Measurements from ENCODE around the gene SLC16A13. TPM values are rescaled to one million over a fixed set of nuclear protein-coding genes. Genes with fewer than 3 reads are reported as not detected.
"Not testable (repeated sequence)": the region's sequence is repeated elsewhere in the genome, so short reads cannot be mapped to it uniquely, and the experiment has no call there.

Gene SLC16A13
- total and polyA plus RNA-seq, 9 donors = 0.12 to 2.8 (median 1.2) TPM

- intact Hi-C loops (cut with DNase I) = loop anchor here in 3 of 4 donors (2.0 to 10.0 kb wide), 4 partner anchors 91 to 251 kb away; partner anchors contain the start of gene ASGR1 (in 1 of the 3)
- 20 to 32% (median 29%) methylated on average over 5 of the region's 5 CpGs for WGBS, 3 donors
- peak in 1 of 5 donors; percentile 53 for DNase-seq
- Histone ChIP-seq H3K4me3 (no peak overlapping the region), H3K27me3 (peaks cover 4% of the 10 kb centered on the region), H3K36me3 (no peaks in the 10 kb centered on the region), H3K4me1 (ENCODE audit: insufficient read depth) (peaks cover 17% of the 10 kb centered on the region), H3K27ac (no peak overlapping the region), H3K9me3 (no peaks in the 10 kb centered on the region)
- TF ChIP-seq EP300 (IDR thresholded peaks at IDR 0.05) = no peak
- peak; percentile 50 to 84 (median 81) for TF ChIP-seq CTCF (IDR thresholded peaks at IDR 0.05)
These were observed 9.8 kb downstream of the SLC16A13 start for GRCh38 chr17:7045492-7046126.

- WGBS, 3 donors = 15 to 16% (median 15%) methylated on average over 15 of the region's 15 CpGs
- no peaks in the 10 kb centered on the region for H3K9me3 ChIP-seq
- DNase-seq = peak in 3 of 5 donors; percentile 31 to 60 (median 34)
- peak overlapping the region; percentile 29 for H3K4me3 ChIP-seq
- peaks cover 17% of the 10 kb centered on the region for H3K4me1 ChIP-seq (ENCODE audit: insufficient read depth)
- H3K27me3 ChIP-seq = peaks cover 4% of the 10 kb centered on the region
- intact Hi-C loops (cut with DNase I) = loop anchor here in 2 of 4 donors (5.0 to 10.0 kb wide), 2 partner anchors 91 to 129 kb away; partner anchors contain the start of gene ASGR1 (in 1 of the 2)
- TF ChIP-seq EP300 (IDR thresholded peaks at IDR 0.05) (no peak), CTCF (IDR thresholded peaks at IDR 0.05) (no peak), POLR2A (IDR thresholded peaks at IDR 0.05) (no peak)
- H3K36me3 ChIP-seq = no peaks in the 10 kb centered on the region
- H3K27ac ChIP-seq = no peak overlapping the region
These were observed 10.4 kb downstream of the SLC16A13 start for GRCh38 chr17:7046127-7046724.

- not testable (repeated sequence) for H3K9me3 ChIP-seq, H3K27me3 ChIP-seq, H3K27ac ChIP-seq, H3K36me3 ChIP-seq
- DNase-seq = peak in 3 of 5 donors; percentile 45 to 78 (median 59)
- intact Hi-C loops (cut with DNase I) = loop anchor here in 2 of 4 donors (5.0 to 10.0 kb wide), 2 partner anchors 90 to 128 kb away; partner anchors contain the start of gene ASGR1 (in 1 of the 2)
- 4 to 6% (median 6%) methylated on average over 26 of the region's 26 CpGs for WGBS, 3 donors
- H3K4me1 ChIP-seq (ENCODE audit: insufficient read depth) = peaks cover 17% of the 10 kb centered on the region
- H3K4me3 ChIP-seq = peak overlapping the region; percentile 29
These were observed 11.0 kb downstream of the SLC16A13 start for GRCh38 chr17:7046725-7047397.

GRCh38 chr17:7047566-7047965 is 11.8 kb downstream of the SLC16A13 start:
- TF ChIP-seq CTCF (IDR thresholded peaks at IDR 0.05) (no peak), EP300 (IDR thresholded peaks at IDR 0.05) (no peak), POLR2A (IDR thresholded peaks at IDR 0.05) (no peak)
- intact Hi-C loops (cut with DNase I) = loop anchor here in 2 of 4 donors (5.0 to 10.0 kb wide), 2 partner anchors 90 to 127 kb away; partner anchors contain the start of gene ASGR1 (in 1 of the 2)
- no peak overlapping the region for H3K27ac ChIP-seq

More at GRCh38 chr17:7047566-7047965, 11.8 kb downstream of the SLC16A13 start:
- Histone ChIP-seq H3K36me3 (no peaks in the 10 kb centered on the region), H3K4me3 (no peak overlapping the region), H3K27me3 (peaks cover 4% of the 10 kb centered on the region), H3K9me3 (no peaks in the 10 kb centered on the region), H3K4me1 (ENCODE audit: insufficient read depth) (peaks cover 10% of the 10 kb centered on the region)
- no peak for DNase-seq
- 65 to 77% (median 71%) methylated on average over 6 of the region's 6 CpGs for WGBS, 3 donors

Measured in ovary (tissue), 9 donors.